T-helper 2 cell (primary cell): ENCODE results near the gene ARHGDIB.

Experiments used
- DNase-seq, 5 experiments: peaks; one replicate each; pipeline versions ENCODE4 v3.0.0 to v3.0.0-alpha.2; 2012 to 2022

Gene ARHGDIB

DNA sequence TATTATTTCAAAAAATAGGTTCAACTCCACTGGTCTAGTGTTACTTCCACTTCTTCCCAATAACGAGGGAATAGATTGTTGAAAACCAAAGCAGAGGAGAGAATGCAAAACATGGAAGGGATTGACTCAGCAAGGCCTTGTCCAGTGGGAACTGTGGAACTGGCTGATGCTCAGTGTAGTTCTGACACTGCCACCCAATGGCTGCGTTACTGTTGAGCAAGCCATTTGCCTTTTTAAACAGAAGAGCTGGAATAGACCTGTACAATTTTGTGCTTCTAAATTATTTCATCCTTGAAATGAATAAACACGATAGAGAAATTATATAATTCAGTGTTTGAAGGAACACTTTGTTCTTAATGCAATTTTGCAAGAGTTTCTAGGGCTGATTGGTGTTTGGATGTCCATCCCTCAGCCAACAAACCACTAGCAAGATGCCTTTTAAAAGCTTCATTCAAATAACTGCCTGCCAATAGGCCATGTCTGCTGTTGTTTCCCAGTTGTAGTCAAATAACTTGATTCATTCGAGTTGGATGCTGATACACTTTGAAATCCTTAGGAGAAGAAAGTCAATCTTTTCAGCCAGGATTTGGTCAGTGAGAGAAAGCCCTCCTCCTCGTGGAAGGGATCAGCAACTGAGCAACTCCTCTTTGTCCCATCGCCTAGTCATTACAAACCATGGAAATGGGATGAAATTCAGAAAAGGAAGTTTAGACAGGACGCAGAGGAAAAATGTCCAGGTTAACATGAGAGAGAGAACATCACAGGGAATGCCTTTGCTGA, 68.5 kb downstream of the ARHGDIB start:
- DNase-seq = no peak
